H9 (cell line): ENCODE data around the gene CNTN3. TPM values are rescaled to one million over a fixed set of nuclear protein-coding genes. Genes with fewer than 3 reads are reported as not detected.

ENCODE experiments used
- DNase-seq: peaks from one replicate; pipeline ENCODE4 v3.0.0-alpha.2; 2017
- H2AFZ ChIP-seq: one replicate; pipeline ENCODE4 v1.6.1; 2013; ENCODE audit warnings: mild to moderate bottlenecking, low read length, control low read depth, moderate library complexity
- H2AK5ac ChIP-seq: 2 replicates; pipeline ENCODE4 v1.6.1; 2013; ENCODE audit warnings: low read length, control low read depth, mixed read lengths; ENCODE audit not compliant: insufficient read length
- H2BK120ac ChIP-seq: one replicate; pipeline ENCODE4 v1.6.1; 2013; ENCODE audit warnings: low read depth, mild to moderate bottlenecking, low read length, control low read depth, inconsistent platforms; ENCODE audit not compliant: poor library complexity, severe bottlenecking
- H2BK12ac ChIP-seq: 2 replicates; pipeline ENCODE4 v1.6.1; 2013; ENCODE audit warnings: low read length, control low read depth, mixed read lengths, low read depth; ENCODE audit not compliant: insufficient read length
- H2BK15ac ChIP-seq: 2 replicates; pipeline ENCODE4 v1.6.1; 2013; ENCODE audit warnings: low read depth, low read length, control low read depth
- H2BK20ac ChIP-seq: one replicate; pipeline ENCODE4 v1.6.1; 2013; ENCODE audit warnings: low read depth, mild to moderate bottlenecking, low read length, control low read depth, inconsistent platforms; ENCODE audit not compliant: poor library complexity, severe bottlenecking
- H2BK5ac ChIP-seq: 2 replicates; pipeline ENCODE4 v1.6.1; 2013; ENCODE audit warnings: low read length, control low read depth, mixed read lengths; ENCODE audit not compliant: insufficient read length
- H3K14ac ChIP-seq: 2 replicates; pipeline ENCODE4 v1.6.1; 2013; ENCODE audit warnings: low read length, control low read depth; ENCODE audit not compliant: insufficient read depth
- H3K18ac ChIP-seq: 2 replicates; pipeline ENCODE4 v1.6.1; 2013; ENCODE audit warnings: low read depth, mild to moderate bottlenecking, mixed read lengths, low read length, control low read depth; ENCODE audit not compliant: insufficient read length
- H3K23ac ChIP-seq: 2 replicates; pipeline ENCODE4 v1.6.1; 2013; ENCODE audit warnings: low read length, control low read depth, mixed read lengths, low read depth; ENCODE audit not compliant: insufficient read length
- H3K23me2 ChIP-seq: 2 replicates; pipeline ENCODE4 v1.6.1; 2013; ENCODE audit warnings: low read depth, mild to moderate bottlenecking, mixed read lengths, low read length, control low read depth; ENCODE audit not compliant: insufficient read length, poor library complexity, severe bottlenecking
- H3K27ac ChIP-seq: 2 replicates; pipeline ENCODE4 v1.5.1; 2013; ENCODE audit warnings: low read length, control low read depth, mixed read lengths, low read depth; ENCODE audit not compliant: insufficient read length
- H3K27me3 ChIP-seq: 2 replicates; pipeline ENCODE4 v1.6.1; 2013; ENCODE audit warnings: low read length, control low read depth, inconsistent platforms; ENCODE audit not compliant: insufficient read depth
- H3K4ac ChIP-seq: 2 replicates; pipeline ENCODE4 v1.6.1; 2013; ENCODE audit warnings: low read depth, mild to moderate bottlenecking, control low read depth, inconsistent platforms, low read length, moderate library complexity
- H3K4me1 ChIP-seq: 2 replicates; pipeline ENCODE4 v1.6.1; 2013; ENCODE audit warnings: low read length, control low read depth, inconsistent platforms; ENCODE audit not compliant: insufficient read depth
- H3K4me2 ChIP-seq: 2 replicates; pipeline ENCODE4 v1.6.1; 2013; ENCODE audit warnings: low read length, control low read depth, mixed read lengths; ENCODE audit not compliant: insufficient read length, insufficient read depth
- H3K56ac ChIP-seq: 2 replicates; pipeline ENCODE4 v1.6.1; 2013; ENCODE audit warnings: low read depth, mild to moderate bottlenecking, mixed read lengths, low read length, control low read depth; ENCODE audit not compliant: insufficient read length
- H3K79me1 ChIP-seq: 2 replicates; pipeline ENCODE4 v1.6.1; 2013; ENCODE audit warnings: low read depth, mild to moderate bottlenecking, moderate library complexity, low read length, control low read depth, inconsistent platforms; ENCODE audit not compliant: insufficient read depth, poor library complexity, severe bottlenecking
- H3K79me2 ChIP-seq: 2 replicates; pipeline ENCODE4 v1.6.1; 2013; ENCODE audit warnings: low read length, control low read depth, inconsistent platforms; ENCODE audit not compliant: insufficient read depth
- H3K9ac ChIP-seq: 2 replicates; pipeline ENCODE4 v1.6.1; 2013; ENCODE audit warnings: low read length, control low read depth, mixed read lengths; ENCODE audit not compliant: insufficient read length; ENCODE audit errors: extremely low read depth
- H3K9me3 ChIP-seq: one replicate; pipeline ENCODE4 v1.6.1; 2013; ENCODE audit warnings: low read depth, low read length, inconsistent platforms; ENCODE audit not compliant: control insufficient read depth
- H3T11ph ChIP-seq: one replicate; pipeline ENCODE4 v1.6.1; 2013; ENCODE audit warnings: mild to moderate bottlenecking, low read length, control low read depth, inconsistent platforms
- H4K20me1 ChIP-seq: one replicate; pipeline ENCODE4 v1.6.1; 2013; ENCODE audit not compliant: control insufficient read depth, insufficient read length, insufficient read depth
- H4K5ac ChIP-seq: 2 replicates; pipeline ENCODE4 v1.6.1; 2013; ENCODE audit warnings: low read depth, mild to moderate bottlenecking, mixed read lengths, low read length, control low read depth; ENCODE audit not compliant: insufficient read length
- H4K8ac ChIP-seq: replicated peaks from 2 replicates; pipeline ENCODE4 v1.6.1; 2013; ENCODE audit warnings: low read length, control low read depth, mixed read lengths, low read depth; ENCODE audit not compliant: insufficient read length
- H4K91ac ChIP-seq: 2 replicates; pipeline ENCODE4 v1.6.1; 2013; ENCODE audit warnings: low read depth, mild to moderate bottlenecking, moderate library complexity, mixed read lengths, low read length, control low read depth; ENCODE audit not compliant: insufficient read length
- H3K27ac Mint-ChIP-seq, 3 experiments: 2 replicates in 2 of 3; 3 replicates in 1 of 3; pipeline ENCODE4 v1.8.0; 2020 to 2021; ENCODE audit warnings: mixed read lengths in 3 of 3, mild to moderate bottlenecking in 1 of 3, moderate library complexity in 1 of 3
- H3K27me3 Mint-ChIP-seq: 2 replicates; pipeline ENCODE4 v1.8.0; 2021; ENCODE audit warnings: low read depth, mild to moderate bottlenecking, moderate library complexity, mixed read lengths
- H3K36me3 Mint-ChIP-seq, 3 experiments: 2 replicates in 2 of 3; 3 replicates in 1 of 3; pipeline ENCODE4 v1.8.0; 2020 to 2021; ENCODE audit warnings: low read depth in 3 of 3, mixed read lengths in 3 of 3; ENCODE audit not compliant: insufficient read depth in 1 of 3
- H3K4me1 Mint-ChIP-seq, 2 experiments: 2 replicates each; pipeline ENCODE4 v1.8.0; 2020; ENCODE audit warnings: mixed read lengths in 2 of 2
- H3K4me3 Mint-ChIP-seq, 2 experiments: 2 replicates in 1 of 2; 3 replicates in 1 of 2; pipeline ENCODE4 v1.8.0; 2020 to 2021; ENCODE audit warnings: mild to moderate bottlenecking in 2 of 2, mixed read lengths in 2 of 2, moderate library complexity in 1 of 2
- H3K9me3 Mint-ChIP-seq, 2 experiments: 2 replicates in 1 of 2; 3 replicates in 1 of 2; pipeline ENCODE4 v1.8.0; 2020; ENCODE audit warnings: mild to moderate bottlenecking in 2 of 2, mixed read lengths in 2 of 2, moderate library complexity in 1 of 2
- WGBS: extraction: QIAGEN DNeasy Blood & Tissue Kit; methylation state at CpG from one replicate; pipeline ENCODE4 v1.1.7; 2013; ENCODE audit warnings: missing lambda C conversion rate, low lambda C conversion rate, mixed read lengths; ENCODE audit not compliant: insufficient read length; ENCODE audit errors: extremely low coverage; 5-methylcytosine and 5-hydroxymethylcytosine counted together
- total RNA-seq: library from RNA; stranded (reverse); gene quantifications from 2 replicates; pipeline ENCODE4 v1.2.1, GENCODE V29; 2021
- TF ChIP-seq, protein P1 (sequence below): fragments of 200-600 bp; sonication (generic); conservative IDR thresholded peaks from 3 replicates; pipeline ENCODE4 v1.8.0; 2021; ENCODE audit warnings: antibody characterized with exemption, mild to moderate bottlenecking

Gene CNTN3
- total RNA-seq, 1 experiment from 2014 or later, result not detected

DNA sequence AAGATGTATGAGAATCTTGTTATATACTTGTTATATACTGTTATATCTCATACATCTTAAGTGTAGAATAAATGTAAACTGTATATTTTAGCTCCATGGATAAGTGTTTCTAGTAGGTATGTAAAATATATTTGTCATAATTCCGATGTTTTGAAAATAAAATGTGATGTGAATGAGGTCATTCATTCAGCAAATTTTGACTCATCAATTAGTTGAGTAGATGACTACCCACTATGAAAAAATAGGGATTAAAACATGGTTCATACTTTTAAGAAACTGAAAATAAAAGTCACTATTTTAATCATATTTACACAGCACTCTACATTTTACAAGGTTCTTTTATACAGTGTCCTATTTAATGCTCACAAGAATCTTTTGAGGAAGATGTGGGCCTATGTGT, 28.4 kb upstream of the CNTN3 start:
- Histone ChIP-seq H3K56ac (no peak overlapping the region), H4K5ac (no peak overlapping the region), H3K4ac (no peak overlapping the region), H3K9me3 (no peaks in the 10 kb centered on the region), H4K20me1 (no peaks in the 10 kb centered on the region), H2BK20ac (no peak overlapping the region), H2BK120ac (no peak overlapping the region), H2AK5ac (no peak overlapping the region), H2BK12ac (no peak overlapping the region), H3K14ac (no peak overlapping the region), H3K23ac (no peak overlapping the region), H3K79me1 (no peaks in the 10 kb centered on the region), H3T11ph (no peak overlapping the region), H2BK5ac (no peak overlapping the region), H3K18ac (no peak overlapping the region), H4K91ac (no peak overlapping the region), H3K27ac (no peak overlapping the region), H3K4me2 (no peak overlapping the region), H3K9ac (no peak overlapping the region), H3K27me3 (no peaks in the 10 kb centered on the region), H2AFZ (no peak overlapping the region), H3K79me2 (no peaks in the 10 kb centered on the region), H2BK15ac (no peak overlapping the region), H3K23me2 (no peaks in the 10 kb centered on the region), H3K4me1 (no peaks in the 10 kb centered on the region), H4K8ac (no peak overlapping the region)
- no peak overlapping the region for H3K27ac Mint-ChIP-seq
- peaks cover 1% of the 10 kb centered on the region; the same call in 1 of the 2 replicates for H3K27me3 Mint-ChIP-seq
- H3K4me3 Mint-ChIP-seq, result no peak overlapping the region
- no CpG with 5 or more reads among the region's 1 CpG for WGBS
- no peaks in the 10 kb centered on the region; a peak in 1 of 7 replicates for H3K36me3 Mint-ChIP-seq
- TF ChIP-seq, protein P1, sequence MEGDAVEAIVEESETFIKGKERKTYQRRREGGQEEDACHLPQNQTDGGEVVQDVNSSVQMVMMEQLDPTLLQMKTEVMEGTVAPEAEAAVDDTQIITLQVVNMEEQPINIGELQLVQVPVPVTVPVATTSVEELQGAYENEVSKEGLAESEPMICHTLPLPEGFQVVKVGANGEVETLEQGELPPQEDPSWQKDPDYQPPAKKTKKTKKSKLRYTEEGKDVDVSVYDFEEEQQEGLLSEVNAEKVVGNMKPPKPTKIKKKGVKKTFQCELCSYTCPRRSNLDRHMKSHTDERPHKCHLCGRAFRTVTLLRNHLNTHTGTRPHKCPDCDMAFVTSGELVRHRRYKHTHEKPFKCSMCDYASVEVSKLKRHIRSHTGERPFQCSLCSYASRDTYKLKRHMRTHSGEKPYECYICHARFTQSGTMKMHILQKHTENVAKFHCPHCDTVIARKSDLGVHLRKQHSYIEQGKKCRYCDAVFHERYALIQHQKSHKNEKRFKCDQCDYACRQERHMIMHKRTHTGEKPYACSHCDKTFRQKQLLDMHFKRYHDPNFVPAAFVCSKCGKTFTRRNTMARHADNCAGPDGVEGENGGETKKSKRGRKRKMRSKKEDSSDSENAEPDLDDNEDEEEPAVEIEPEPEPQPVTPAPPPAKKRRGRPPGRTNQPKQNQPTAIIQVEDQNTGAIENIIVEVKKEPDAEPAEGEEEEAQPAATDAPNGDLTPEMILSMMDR, result no peak
- no peaks in the 10 kb centered on the region for H3K4me1 Mint-ChIP-seq
- no peaks in the 10 kb centered on the region for H3K9me3 Mint-ChIP-seq
- no peak for DNase-seq
